Muscle of leg (tissue), 16 donors: ENCODE data around the gene NCAPH2. TPM values are rescaled to one million over a fixed set of nuclear protein-coding genes. Genes with fewer than 3 reads are reported as not detected.

Experiments used
- DNase-seq: peaks from one replicate; pipeline ENCODE4 v3.0.0; 2013
- H3K27ac ChIP-seq: one replicate; pipeline ENCODE4 v1.5.1; 2013; ENCODE audit warnings: mild to moderate bottlenecking, low read length, control low read depth
- H3K27me3 ChIP-seq: one replicate; pipeline ENCODE4 v1.6.1; 2013; ENCODE audit warnings: low read length; ENCODE audit not compliant: control insufficient read depth, insufficient read depth
- H3K36me3 ChIP-seq: one replicate; pipeline ENCODE4 v1.6.1; 2013; ENCODE audit warnings: low read length; ENCODE audit not compliant: control insufficient read depth, insufficient read depth
- H3K4me1 ChIP-seq: one replicate; pipeline ENCODE4 v1.6.1; 2013; ENCODE audit warnings: low read length; ENCODE audit not compliant: control insufficient read depth, insufficient read depth
- H3K4me3 ChIP-seq: one replicate; pipeline ENCODE4 v1.5.1; 2013; ENCODE audit warnings: low read length, control low read depth
- H3K9me3 ChIP-seq: replicated peaks from 2 replicates; pipeline ENCODE4 v1.6.1; 2013; ENCODE audit warnings: low read depth, low read length; ENCODE audit not compliant: control insufficient read depth
- WGBS: methylation state at CpG from one replicate; pipeline ENCODE4 v1.1.5; 2013; ENCODE audit warnings: missing lambda C conversion rate; ENCODE audit not compliant: insufficient coverage; 5-methylcytosine and 5-hydroxymethylcytosine counted together
- long read RNA-seq, 11 donors: transcript quantifications; one replicate each; lab custom pipeline, GENCODE V29; 2026
- polyA plus RNA-seq, 8 donors: library from polyadenylated mRNA; unstranded; fragments of 120-200 nt; gene quantifications; one replicate each; pipeline versions ENCODE4 v1.2.1 to v1.2.3, GENCODE V29; 2013; ENCODE audit warnings: inconsistent platforms in 1 of 8, low replicate concordance in 1 of 8; ENCODE audit not compliant: insufficient read length in 8 of 8, insufficient read depth in 1 of 8
- total RNA-seq: library from RNA; stranded (reverse); fragments of 120-200 nt; gene quantifications from one replicate; pipeline ENCODE4 v1.2.4, GENCODE V29; 2013

Gene NCAPH2
- total RNA-seq (34.8 TPM), polyA plus RNA-seq (10 to 100 TPM; 30.7 to 40.3 (median 37.6) TPM)
- long read RNA-seq, donor 1, partial matches to known transcripts = 0 of 1 reads
- long read RNA-seq, donor 1, other reads (novel, unspliced or antisense) = 0 of 1 reads
- long read RNA-seq, donor 2, partial matches to known transcripts = 0 of 1 reads
- long read RNA-seq, donor 2, other reads (novel, unspliced or antisense) = 0 of 1 reads
- long read RNA-seq, donor 3, transcript NCAPH2-205 (20 exons, 2,037 nt) = major isoform, 6 of 9 reads
- long read RNA-seq, donor 3, partial matches to known transcripts = 0 of 9 reads
- long read RNA-seq, donor 3, other reads (novel, unspliced or antisense) = 0 of 9 reads
- long read RNA-seq, donor 4, partial matches to known transcripts = 0 of 4 reads
- long read RNA-seq, donor 4, other reads (novel, unspliced or antisense) = 0 of 4 reads
- long read RNA-seq, donor 5, transcript NCAPH2-205 (20 exons, 2,037 nt) = major isoform, 12 of 83 reads
- long read RNA-seq, donor 5, partial matches to known transcripts = 60 of 83 reads
- long read RNA-seq, donor 5, other reads (novel, unspliced or antisense) = 10 of 83 reads
- long read RNA-seq, donor 6, transcript NCAPH2-205 (20 exons, 2,037 nt) = major isoform, 11 of 42 reads
- long read RNA-seq, donor 6, partial matches to known transcripts = 30 of 42 reads
- long read RNA-seq, donor 6, other reads (novel, unspliced or antisense) = 0 of 42 reads
- long read RNA-seq, donor 7, transcript NCAPH2-205 (20 exons, 2,037 nt) = major isoform, 5 of 15 reads
- long read RNA-seq, donor 7, partial matches to known transcripts = 9 of 15 reads
- long read RNA-seq, donor 7, other reads (novel, unspliced or antisense) = 0 of 15 reads
- long read RNA-seq, donor 8 = 0 reads
- long read RNA-seq, donor 9, partial matches to known transcripts = 0 of 1 reads
- long read RNA-seq, donor 9, other reads (novel, unspliced or antisense) = 0 of 1 reads
- long read RNA-seq, donor 10, partial matches to known transcripts = 0 of 4 reads
- long read RNA-seq, donor 10, other reads (novel, unspliced or antisense) = 0 of 4 reads
- long read RNA-seq, donor 11, partial matches to known transcripts = 0 of 4 reads
- long read RNA-seq, donor 11, other reads (novel, unspliced or antisense) = 0 of 4 reads

DNA sequence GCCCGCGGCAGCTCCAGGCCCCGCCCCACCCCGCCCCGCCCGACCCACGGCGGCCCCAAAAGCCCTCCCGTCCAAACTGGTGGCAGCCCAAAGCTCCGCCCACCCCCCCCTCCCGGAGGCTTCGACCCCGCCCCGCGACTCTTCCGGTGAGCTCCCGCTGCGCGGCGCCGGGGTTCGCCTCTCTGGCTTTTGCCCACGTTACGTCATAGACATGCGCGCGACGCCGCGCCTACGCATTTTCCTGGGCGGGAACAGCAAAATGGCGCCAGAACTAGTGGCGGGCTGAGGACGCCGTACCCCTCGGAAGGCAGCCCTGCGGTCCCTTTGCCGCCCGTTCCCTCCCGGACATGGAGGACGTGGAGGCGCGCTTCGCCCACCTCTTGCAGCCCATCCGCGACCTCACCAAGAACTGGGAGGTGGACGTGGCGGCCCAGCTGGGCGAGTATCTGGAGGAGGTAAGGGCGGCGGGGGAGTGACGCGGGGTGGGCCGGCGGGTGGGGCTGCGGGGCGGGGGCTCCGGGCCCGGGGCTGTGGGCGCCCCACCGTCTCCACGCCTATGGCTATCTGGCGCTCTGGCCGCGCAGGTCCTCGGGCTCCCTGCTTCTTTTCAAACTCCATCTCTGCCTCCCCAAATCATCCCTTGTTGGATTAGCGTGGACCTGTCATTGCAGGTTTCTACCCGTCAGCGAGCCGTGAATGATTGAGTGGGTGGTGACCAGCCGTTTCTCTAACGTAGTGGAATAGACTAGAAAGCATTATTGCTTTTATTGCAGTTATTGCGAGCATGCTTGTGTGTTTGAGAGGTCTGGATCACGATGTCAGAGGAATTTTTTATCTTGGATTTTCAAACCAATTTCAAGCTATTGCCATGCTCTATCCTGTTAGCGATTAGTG, at the start of gene NCAPH2:
NCAPH2 (plus strand) TSS at position 234 of the 894 bp plus-strand sequence; CDS start at position 348, 114 bp downstream.
- Histone ChIP-seq H3K36me3 (peaks cover 32% of the 10 kb centered on the region), H3K9me3 (no peaks in the 10 kb centered on the region), H3K27me3 (no peaks in the 10 kb centered on the region), H3K4me3 (peak within 1 kb of the TSS; percentile 83), H3K4me1 (peaks cover 25% of the 10 kb centered on the region), H3K27ac (peak within 1 kb of the TSS; percentile 96)
- DNase-seq = peak; percentile 99
- 1% methylated on average over 47 of the region's 76 CpGs for WGBS

GRCh38 chr22:50459016-50459415, 49.0 kb upstream of the NCAPH2 start:
- WGBS = 93% methylated on average over 22 of the region's 22 CpGs
- Histone ChIP-seq H3K36me3 (peaks cover 95% of the 10 kb centered on the region), H3K27ac (no peak overlapping the region), H3K4me1 (no peaks in the 10 kb centered on the region), H3K4me3 (no peak overlapping the region), H3K9me3 (no peaks in the 10 kb centered on the region), H3K27me3 (no peaks in the 10 kb centered on the region)
- DNase-seq = no peak

DNA sequence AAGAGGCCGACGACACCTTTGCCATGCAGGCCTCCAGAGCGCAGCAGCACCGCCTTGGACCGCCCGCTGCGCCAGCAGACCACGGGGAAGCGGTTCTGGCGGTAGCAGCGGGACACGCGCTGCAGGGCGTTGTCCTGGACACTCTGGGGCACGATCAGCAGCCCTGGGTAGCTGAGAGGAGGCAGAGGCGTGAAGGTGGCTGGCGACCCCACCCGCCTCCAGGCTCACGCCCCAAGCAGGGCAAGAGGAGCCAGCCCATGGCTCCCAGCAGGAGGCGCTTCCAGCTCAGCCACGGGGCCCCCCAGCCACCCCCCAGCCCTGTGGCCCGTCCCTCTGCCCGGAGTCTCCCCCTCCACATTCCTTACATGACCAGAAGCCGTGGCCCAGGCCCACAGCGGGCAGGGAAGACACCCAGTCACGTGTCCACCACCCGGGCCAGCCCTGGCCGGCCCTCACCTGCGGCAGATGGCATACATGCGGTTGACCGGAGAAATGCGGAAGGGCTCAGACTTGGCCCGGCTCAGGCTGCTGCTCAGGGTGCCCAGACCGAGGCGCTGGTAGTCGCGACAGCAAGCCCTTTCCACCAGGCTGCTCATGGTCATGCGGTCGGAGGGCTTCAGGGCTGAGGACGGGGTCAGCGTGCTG, 48.4 kb upstream of the NCAPH2 start:
- no peak overlapping the region for H3K27ac ChIP-seq
- H3K4me3 ChIP-seq = no peak overlapping the region
- no peaks in the 10 kb centered on the region for H3K27me3 ChIP-seq
- 93% methylated on average over 29 of the region's 41 CpGs for WGBS
- H3K36me3 ChIP-seq = peaks cover 95% of the 10 kb centered on the region
- DNase-seq = no peak
- no peaks in the 10 kb centered on the region for H3K9me3 ChIP-seq
- H3K4me1 ChIP-seq = no peaks in the 10 kb centered on the region

DNA sequence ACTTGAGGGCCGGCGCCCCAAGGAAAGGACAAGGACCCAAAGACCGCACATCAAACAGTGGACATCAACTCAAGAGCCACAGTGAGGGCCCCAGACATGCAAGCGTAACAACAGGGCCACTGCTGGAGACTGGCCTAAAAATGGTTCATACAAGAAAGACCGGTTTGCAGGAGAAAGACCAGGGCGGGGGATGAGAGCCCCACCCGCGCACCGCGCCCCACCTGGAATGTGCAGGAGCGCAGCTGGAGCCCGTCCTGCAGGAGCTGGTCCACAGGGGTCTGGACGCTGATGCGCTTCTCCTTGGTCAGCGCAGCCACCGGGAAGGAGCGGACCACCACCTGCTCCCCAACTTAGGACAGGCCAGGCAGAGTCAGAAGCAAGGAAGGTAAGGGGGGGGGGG, 47.1 kb upstream of the NCAPH2 start:
- H3K27ac ChIP-seq = no peak overlapping the region
- H3K36me3 ChIP-seq = peaks cover 95% of the 10 kb centered on the region
- H3K9me3 ChIP-seq = no peaks in the 10 kb centered on the region
- 94% methylated on average over 14 of the region's 17 CpGs for WGBS
- H3K4me3 ChIP-seq = no peak overlapping the region
- H3K4me1 ChIP-seq = no peaks in the 10 kb centered on the region
- no peaks in the 10 kb centered on the region for H3K27me3 ChIP-seq
- no peak for DNase-seq

DNA sequence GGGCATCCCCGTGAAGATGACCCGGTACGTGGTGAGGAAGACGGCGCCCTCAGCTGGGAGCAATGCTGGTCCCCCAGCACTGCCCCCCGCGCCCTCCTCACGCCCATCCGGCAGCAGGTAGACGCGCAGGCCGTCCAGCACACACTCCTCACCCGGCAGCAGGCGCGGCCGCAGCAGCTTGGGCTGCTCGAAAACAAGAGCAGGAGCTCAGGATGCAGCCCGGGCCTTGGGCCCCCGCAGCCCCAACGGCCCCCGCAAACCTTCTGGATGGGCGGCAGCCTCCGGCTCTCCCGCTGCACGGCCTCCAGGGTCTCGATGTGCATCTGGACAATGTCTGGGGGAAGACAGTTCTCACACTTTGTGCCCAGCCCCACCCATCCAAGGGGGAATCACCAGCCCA, 46.5 kb upstream of the NCAPH2 start:
- Histone ChIP-seq H3K36me3 (peaks cover 96% of the 10 kb centered on the region), H3K27me3 (no peaks in the 10 kb centered on the region), H3K9me3 (no peaks in the 10 kb centered on the region), H3K4me3 (no peak overlapping the region), H3K4me1 (no peaks in the 10 kb centered on the region), H3K27ac (no peak overlapping the region)
- WGBS = 90% methylated on average over 26 of the region's 26 CpGs
- DNase-seq = no peak

GRCh38 chr22:50461979-50462540, 46.0 kb upstream of the NCAPH2 start:
- H3K27ac ChIP-seq = no peak overlapping the region
- 91% methylated on average over 26 of the region's 30 CpGs for WGBS
- H3K36me3 ChIP-seq = peaks cover 96% of the 10 kb centered on the region
- H3K4me3 ChIP-seq = no peak overlapping the region
- H3K9me3 ChIP-seq = no peaks in the 10 kb centered on the region
- no peaks in the 10 kb centered on the region for H3K27me3 ChIP-seq
- no peak for DNase-seq
- no peaks in the 10 kb centered on the region for H3K4me1 ChIP-seq

DNA sequence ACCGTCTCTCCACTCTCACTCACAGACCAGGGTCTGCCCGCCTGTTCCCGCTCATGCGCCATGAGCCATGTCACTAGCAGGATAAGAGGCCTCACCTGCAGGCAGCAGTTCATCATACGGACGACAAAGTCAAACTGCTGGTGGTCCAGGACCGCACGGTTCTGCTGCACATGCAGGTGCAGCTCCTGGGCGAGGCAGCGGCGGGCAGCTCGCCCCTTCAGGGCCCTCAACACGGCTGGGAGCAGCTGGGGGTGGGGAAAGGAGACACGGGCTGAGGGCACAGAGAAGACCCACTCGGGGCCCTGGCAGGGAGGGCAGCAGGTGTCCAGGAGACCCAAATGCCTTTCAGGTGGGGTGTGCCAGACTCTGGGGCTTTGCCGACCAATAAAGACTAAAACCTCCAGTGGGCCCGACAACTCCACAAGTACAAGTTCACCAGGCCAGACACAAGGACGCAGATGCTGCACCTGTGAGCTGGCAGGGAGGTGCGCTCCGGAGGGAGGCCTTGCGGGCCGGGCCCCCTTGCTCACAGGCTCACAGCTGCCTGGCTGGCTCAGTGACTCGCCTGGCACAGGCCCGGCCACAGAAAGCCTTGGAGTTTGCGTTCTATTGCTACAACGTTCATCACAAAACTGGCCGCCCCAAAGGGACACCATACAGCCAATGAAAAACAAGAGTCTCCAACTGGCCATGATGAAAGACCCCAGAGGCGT, 44.7 kb upstream of the NCAPH2 start:
- Histone ChIP-seq H3K27me3 (no peaks in the 10 kb centered on the region), H3K4me3 (no peak overlapping the region), H3K36me3 (peaks cover 89% of the 10 kb centered on the region), H3K27ac (no peak overlapping the region), H3K9me3 (no peaks in the 10 kb centered on the region), H3K4me1 (peaks cover 6% of the 10 kb centered on the region)
- no peak for DNase-seq
- 92% methylated on average over 26 of the region's 28 CpGs for WGBS

DNA sequence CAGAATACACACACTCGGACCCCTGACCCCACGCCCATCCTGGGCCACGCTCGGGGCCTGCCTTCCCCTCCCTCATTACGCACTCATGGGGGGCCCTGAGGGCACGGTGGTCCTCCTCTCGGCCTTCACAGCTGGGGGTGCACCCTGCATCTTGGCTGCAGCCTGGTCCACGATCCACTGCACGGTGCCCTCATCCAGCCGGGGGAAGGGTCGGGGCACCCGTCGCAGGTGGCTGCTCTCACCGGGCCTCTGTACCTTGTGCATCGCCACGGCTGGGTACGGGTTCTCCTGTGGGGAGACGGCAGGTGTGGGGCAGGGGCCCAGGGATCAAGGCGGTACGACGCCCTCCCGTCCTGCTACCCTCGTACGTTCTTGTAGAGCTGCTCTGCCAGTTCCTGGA, 43.6 kb upstream of the NCAPH2 start:
- Histone ChIP-seq H3K27ac (no peak overlapping the region), H3K9me3 (no peaks in the 10 kb centered on the region), H3K4me3 (no peak overlapping the region), H3K4me1 (peaks cover 17% of the 10 kb centered on the region), H3K27me3 (no peaks in the 10 kb centered on the region), H3K36me3 (peaks cover 79% of the 10 kb centered on the region)
- no peak for DNase-seq
- 90% methylated on average over 24 of the region's 24 CpGs for WGBS
